Embryonic facial prominence (tissue), 1 donor: ENCODE results near the gene LOXL3.

Source experiments
- DNase-seq: peaks from one replicate; pipeline ENCODE4 v3.0.0-alpha.2; 2016; ENCODE audit errors: extremely low spot score

LOXL3 gene

DNA sequence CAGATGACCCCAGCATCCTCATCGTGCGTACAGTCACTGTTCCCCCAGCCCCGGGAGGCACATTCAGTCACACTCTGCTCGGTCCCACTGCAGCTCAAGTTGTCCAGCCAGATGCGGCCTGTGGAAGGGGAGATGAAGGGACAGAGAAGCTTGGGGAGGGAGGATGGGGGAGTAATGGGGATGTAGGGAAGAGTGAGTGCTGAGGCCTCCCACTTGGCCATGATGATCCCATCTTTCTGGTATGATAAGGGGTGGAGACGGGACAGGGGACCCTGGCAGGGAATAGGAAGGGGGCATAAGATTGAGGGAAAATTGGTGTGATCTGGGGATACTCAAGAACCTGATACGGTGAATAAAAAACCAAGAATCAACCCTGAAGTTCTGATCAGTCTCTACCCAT is 3.5 kb downstream of the LOXL3 start:
- DNase-seq: no peak

DNA sequence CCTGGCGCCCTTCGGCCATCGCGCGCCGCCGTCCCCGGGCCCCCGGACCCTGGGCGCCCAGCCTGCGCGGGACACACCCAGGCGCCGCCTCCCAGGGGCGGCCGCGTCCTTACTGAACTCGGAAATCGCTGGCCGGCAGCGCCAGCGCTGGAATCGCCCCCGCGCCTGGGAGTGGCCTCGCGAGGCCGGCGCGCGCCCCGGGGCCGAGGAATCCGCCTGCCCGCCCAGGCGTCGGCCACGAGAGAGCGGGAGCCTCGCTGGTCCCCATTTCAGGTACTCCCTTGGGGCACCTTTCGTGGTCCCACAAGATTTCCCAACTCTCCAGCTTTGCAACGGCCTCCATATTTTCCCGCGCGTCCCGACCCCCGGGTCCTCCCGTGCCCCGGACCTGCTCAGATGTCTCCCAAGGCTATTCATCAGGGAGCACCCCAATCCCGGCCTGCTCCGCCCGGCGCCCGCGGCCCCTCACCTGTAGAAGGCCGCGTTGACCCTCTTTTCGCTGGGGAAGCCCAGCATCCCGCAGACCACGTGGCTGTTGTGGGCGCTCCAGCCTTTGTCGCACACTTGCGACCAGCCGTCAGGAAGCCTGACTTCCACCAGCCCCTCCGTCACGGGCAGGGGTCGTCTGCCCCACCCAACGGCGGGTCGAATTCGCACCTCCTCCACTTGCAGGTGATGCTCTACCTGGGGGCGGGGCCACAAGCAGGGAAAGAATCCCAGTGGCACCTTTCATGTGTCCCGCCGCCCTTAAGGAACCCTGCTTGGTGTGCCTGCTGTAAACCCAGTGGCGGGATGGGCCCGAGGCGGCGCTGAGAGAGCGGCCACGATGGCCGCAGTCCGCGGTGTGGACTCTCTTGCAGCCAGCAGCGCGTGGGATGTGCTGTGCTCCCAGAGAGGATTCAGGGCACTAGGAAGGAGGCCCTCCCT is 4.6 kb downstream of the LOXL3 start:
- DNase-seq: no peak

DNA sequence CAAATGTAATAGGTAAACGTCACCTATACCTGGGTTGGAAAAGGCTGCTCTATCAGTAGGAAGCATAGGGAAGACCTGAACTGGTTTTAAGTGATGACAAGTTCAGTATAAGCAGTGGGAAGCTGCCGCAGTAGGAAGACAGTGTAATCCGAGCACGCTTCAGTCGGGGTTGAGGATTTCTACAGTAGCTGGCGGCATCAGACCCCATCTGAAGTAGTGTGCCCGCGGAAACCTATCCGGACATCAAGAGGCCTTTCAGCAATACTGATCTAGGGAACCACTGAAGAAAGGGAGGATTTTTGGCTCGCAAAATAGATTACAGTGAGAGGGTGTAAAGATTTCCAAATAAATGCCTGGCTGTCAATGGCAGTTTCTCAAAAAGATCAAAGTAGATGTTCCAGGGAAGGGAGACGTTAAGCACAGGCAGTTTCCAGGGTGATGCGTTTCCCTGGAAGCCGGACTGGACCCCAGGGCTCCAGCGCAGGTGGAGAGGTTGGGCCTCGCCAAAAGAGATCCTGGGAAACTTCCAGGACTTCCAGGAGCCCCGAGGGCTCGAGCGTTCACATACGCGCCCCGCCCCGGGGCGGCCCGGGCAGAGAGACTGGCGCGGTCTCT is 5.3 kb downstream of the LOXL3 start:
- DNase-seq: no peak

DNA sequence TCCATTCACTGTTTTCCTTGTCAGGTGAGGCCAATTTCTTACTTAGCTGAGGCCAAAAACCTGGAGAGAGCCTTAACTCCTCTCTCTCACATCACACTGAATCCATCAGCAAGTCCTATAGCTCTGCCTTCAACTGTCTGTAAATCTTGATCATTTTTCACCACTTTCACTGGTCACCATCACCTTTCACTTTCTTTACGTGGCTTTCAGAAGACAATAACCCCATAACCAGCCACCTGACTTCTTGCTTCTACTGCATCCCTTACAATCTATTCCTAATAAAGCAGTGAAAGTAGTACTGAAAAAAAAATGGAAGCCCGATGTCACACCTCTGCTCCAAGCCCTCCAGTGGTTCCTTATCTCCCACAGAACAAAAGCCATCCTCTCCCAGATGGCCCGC is 7.7 kb downstream of the LOXL3 start:
- no peak for DNase-seq

DNA sequence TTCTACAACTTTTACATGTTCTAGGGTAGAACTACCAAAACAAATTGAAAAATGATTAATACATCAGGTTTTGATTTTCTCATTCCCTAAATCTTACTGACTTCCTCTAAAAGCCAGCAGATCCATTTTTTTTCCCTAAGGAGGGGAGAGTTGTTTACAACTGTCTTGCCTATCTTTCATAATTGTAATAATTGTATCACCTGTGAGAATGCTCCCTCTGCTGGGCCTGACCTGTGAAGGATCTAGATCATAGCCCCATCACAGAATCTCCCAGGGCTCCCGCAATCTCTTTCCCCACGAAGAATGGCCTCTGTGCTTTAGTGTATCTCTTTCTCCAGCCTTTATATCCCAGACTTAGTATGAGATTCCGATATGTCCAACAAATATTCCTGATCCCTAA is 9.1 kb downstream of the LOXL3 start:
- DNase-seq: no peak

DNA sequence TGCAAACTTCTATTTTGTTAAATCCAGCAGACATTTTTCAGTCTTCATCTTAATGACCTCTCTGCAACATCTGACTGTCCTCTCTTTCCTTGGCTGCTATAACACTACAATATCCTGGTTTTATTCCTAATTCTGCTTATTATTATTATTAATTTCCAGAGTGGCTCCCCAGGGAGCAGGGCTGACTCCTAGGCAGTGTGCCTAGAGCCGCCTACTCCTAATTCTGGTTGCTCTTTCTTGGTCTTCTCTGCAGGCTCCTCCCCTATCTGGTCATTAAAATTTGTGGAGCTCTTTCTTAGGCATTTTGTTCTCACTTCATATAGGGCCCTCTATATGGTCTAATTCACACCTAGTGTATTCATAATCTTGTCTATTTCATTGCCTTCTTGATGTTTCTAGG is 10.8 kb downstream of the LOXL3 start:
- no peak for DNase-seq

DNA sequence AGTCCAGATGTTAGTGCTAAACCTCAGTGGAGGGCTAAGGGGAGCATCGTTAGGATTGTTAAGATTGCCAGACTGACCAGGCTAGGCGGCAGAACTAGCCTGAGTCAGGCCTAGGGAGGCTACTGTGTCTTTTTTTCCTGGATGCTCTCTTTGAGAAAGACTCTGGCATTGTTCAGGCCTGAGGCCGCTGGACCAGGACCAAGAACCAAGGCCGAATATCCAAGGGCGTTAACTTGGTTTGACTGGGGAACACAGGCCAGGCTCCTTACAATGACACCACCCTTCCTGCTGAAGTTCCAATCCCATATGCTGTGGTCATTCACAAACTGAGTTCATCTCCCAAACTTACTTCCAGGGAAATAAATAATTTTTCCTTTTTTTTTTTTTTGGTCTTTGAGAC is 13.5 kb downstream of the LOXL3 start:
- DNase-seq: no peak

DNA sequence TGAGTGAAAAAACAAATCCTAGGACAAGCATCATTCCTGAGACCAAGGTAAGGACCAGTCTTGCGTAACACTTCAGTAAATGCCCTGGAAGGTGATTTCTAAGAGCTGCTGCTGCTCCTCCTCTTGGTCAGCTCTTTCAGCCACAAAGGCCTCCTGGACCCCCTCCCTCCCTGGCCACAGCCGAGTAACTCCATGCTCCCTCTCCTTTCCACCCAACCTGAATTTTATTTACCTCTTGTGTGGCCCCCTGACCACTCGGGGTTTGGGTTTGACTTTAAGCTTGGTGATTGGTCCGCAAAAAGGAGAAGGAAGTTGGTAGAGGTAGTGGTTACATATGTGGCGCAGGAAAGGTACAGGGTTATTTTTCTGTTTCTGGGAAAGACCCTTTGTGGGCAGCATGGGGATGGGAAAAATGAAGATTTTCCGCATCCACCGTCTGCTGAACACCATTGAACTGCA is 14.8 kb downstream of the LOXL3 start:
- no peak for DNase-seq

DNA sequence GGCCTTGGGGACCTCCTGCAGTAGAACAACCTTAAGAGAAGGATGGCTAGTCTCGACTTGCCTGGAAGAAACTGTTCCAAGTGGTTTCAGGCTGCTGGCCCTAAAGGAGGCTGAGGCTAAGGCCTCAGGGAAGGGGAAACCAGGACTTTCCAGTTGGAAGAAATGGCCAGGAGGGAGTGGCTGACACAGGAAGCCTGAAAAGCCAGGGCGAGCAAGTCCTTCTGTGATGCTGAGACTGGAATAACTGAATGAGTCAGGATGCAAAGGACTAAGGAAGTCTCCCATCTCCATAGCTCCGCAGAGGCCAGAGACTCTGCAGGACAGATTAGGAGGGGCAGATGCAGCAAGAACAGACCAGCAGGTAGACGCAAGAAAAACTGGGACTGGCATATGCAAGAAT is 16.6 kb downstream of the LOXL3 start:
- DNase-seq: no peak

DNA sequence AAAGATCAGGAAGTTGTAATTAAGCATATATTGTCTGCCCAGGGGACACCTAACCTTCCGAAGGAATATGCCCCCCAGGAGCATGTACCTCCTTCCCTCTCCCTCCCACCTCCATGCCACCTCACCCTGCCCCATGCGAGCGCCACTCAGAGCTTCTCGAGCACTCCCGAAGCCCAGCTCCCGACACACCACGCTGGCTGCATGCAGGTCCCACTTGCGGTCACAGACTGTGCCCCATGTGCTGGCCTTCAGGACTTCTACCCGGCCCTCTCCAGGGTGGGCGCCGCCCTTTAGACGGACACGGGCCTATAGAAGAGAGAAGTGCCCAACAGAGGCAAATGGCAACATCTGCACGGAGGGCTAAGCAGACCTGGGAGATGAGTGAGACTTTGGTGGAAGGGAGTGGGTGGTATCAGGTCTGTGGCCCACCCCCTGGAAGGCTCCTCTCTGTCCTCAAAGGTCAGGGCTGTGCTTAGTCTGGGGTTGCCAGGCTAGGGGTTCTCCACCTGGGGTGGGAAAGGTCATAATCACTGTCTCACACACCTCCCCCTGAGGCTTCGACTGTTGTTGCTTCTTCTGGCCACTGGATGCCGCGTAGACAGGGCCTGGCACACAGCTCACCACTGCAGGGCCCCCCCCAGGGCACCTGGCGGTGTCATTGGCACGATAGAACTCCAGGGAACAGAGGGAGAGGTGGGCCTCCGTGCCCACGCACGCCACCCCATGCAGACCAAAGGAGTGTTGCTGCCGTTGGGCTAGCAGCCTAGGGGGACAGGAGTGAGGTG is 17.4 kb downstream of the LOXL3 start:
- no peak for DNase-seq

DNA sequence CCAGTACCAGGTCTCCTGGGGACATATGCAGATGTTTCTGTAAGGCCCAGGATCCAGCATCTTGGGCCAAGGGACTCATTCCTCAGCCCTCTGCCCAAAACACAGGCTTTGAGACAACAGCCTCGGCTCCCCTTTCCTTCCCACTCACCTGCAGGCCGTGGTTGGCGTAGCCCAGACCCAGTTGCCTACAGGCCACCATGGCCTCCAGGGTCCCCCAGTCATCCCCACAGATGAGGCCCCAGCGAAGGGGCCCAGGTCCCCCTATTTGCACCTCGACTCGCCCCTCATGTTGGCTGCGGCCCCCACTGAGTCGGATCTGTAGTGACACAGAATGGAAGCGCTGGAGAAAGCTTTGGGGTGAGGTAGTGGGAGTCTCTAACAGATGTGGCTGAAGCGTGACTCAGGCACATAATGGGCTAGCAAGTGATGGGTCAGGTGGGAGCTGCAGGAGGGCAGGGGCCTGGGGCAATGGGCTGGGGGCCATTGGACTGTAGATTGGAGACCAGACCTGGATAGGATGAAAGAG is 18.2 kb downstream of the LOXL3 start:
- DNase-seq: no peak

DNA sequence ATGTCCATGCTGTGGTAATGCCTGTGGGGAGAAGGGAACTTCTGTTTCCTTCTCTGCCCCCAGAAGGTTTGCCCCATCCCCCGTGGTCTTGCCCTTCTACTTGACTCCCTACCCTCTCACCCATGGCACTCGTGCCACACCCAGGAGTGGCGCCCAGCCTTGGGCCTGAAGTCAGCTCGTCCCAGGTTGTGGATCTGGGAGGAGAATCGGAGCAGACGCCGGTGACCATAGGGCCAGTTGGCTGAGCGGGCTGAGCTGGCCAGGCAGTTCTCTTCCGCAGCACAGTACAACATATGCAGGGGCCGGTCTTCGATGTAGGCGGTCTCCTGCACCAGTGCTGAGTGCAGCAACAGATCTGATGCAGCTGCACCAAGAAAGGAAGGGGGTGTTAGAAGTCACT is 19.3 kb downstream of the LOXL3 start:
- no peak for DNase-seq

DNA sequence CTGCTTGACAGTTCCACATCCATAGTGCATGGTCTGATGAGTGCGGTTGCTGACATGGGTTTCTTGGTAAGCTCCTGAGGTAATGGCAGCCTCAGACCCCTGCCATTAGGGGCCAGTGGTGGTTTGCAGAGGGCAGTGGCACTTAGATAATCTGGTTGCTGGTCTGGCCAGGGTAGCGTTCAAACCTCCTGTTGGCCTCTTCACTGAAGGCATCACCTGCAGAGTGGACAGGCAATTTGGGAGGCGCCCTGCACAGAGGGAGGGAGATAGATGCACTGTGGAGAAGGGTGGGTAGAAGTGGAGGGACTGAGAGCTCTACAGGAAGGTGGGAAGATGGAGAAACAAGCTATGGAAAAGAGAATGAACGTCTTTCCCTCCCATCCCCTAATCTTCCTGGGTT is 20.3 kb downstream of the LOXL3 start:
- no peak for DNase-seq

DNA sequence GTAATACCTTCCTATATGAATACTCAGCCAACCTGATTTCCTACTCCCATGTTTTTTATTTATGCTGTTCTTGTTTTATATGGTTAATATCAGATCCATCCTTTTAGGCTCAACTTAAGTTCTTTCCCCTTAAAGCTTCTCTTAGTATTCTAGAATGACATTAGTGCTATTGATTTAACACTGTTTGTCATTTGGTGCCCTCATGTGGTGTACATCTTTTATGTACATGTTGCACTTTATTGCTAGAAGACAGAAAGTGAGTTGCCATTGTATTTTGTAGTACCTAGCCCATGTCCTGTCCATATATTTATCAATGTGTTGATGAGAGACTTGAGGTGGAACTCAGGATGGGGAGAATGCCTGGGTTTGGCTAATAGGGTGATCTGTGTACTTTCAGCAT is 21.5 kb downstream of the LOXL3 start:
- no peak for DNase-seq

DNA sequence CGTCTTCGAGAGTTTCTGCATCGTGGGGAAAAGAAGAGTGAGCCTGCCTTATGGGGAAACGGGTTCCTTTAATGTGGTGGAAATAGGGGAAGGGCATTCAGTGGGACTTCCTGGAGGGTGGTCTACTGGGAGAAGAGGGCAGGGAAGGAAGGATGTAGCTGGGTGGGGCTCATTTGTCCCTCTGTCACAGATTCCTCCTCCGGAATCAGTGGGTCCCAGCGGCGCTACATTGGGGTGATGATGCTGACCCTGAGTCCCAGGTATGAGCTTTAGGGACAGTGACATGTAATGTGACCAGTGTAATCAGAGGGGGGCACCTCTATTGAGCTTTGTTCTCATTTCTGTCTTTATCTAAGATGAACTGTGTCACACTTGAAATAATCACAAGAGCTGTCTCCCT is 22.1 kb downstream of the LOXL3 start:
- no peak for DNase-seq

DNA sequence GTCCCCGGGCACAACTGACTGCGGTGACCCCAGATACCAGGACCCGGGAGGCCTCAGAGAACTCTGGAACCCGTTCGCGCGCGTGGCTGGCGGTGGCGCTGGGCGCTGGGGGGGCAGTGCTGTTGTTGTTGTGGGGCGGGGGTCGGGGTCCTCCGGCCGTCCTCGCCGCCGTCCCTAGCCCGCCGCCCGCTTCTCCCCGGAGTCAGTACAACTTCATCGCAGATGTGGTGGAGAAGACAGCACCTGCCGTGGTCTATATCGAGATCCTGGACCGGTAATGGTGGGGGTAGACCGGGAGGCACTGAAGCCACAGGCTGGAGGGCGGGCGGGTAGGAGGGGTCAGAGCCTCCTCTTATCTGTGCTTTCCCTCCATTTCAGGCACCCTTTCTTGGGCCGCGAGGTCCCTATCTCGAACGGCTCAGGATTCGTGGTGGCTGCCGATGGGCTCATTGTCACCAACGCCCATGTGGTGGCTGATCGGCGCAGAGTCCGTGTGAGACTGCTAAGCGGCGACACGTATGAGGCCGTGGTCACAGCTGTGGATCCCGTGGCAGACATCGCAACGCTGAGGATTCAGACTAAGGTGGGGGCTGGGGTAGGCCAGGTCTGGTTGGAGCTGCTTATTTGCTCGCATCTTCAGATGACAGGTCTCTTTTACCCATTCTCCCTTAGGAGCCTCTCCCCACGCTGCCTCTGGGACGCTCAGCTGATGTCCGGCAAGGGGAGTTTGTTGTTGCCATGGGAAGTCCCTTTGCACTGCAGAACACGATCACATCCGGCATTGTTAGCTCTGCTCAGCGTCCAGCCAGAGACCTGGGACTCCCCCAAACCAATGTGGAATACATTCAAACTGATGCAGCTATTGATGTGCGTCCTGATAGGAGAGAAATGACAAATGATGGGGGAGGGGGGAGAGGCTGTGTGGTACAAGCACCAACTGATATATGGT is 23.2 kb downstream of the LOXL3 start:
- DNase-seq: no peak

DNA sequence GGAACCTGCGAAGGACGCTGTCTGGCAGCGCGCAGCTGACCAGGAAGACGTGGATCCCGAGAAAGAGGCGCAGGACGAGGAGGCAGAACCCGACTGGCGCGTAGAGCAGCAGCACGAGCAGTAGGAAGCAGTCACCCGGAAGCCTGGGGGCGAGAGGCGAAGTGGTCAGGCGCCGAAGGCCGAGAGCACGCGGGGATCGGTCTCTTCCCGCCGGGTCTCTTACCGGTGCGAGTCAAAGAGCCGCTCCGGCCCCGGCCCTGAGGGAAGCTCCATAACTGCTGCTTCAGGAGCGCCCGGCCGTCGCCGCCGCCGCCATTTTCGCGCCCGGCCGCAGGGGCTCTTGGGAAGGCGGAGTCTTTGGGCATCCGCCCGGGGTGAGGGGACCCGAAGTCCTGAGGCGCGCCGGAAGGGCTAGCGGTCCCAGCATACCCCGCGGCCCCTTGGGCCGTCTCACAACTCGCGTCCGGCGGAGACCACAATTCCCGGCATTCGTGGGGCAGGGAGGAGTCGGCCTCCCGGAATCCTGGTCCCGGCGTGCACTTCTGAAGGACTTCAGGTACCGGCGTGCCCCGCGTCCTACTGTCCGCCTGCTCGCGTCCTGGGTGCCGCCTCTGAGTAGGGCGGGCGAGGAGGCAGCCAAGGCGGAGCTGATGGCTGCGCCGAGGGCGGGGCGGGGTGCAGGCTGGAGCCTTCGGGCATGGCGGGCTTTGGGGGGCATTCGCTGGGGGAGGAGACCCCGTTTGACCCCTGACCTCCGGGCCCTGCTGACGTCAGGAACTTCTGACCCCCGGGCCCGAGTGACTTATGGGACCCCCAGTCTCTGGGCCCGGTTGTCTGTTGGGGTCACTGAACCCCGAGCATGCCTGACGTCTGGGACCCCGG is 24.1 kb downstream of the LOXL3 start, which contains the start of the genes AUP1 and HTRA2:
Gene AUP1, minus strand, starts transcription at position 350 of the 882 bp plus-strand sequence. Its CDS starts 77 bp downstream, at position 273.
Gene HTRA2, plus strand, starts transcription at position 577 of the 882 bp plus-strand sequence. Its CDS starts 74 bp downstream, at position 651.
- DNase-seq: peak; percentile 87

DNA sequence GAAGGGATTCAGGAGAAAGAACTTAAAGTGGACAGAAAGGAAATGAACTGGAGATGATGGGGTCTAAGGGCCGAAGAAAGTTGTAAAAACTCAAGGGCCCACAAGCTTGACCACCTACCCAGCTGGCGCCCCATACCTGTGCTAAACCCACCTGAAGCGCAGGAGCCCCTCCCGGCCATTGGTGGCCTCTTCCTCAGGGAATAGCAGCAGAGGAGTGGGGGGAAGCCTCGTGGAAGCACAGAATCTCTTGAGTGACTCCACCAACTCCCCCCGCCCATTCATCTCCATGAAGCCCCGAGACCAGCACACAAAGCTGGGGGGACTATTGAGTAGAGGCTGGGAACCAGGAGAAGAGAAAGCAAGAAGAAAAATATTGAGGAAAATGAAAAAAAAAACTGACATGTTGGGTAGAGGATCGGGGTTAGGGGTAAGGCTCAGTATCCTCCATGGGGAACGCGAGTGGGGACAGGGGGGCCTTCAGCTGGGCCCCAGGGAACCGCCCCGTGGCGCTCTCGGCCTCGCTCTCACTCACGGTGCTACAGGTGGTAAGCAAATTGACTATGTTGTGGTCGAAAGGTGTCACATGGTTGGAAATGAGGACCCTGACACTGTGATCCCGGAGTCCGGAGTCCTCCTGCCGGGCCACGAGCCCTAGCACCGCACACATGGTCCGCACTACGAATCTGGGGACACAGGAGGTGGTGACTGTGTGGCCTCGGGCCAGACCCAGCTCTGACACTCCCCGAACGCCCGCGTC is 25.0 kb downstream of the LOXL3 start:
- DNase-seq: no peak

DNA sequence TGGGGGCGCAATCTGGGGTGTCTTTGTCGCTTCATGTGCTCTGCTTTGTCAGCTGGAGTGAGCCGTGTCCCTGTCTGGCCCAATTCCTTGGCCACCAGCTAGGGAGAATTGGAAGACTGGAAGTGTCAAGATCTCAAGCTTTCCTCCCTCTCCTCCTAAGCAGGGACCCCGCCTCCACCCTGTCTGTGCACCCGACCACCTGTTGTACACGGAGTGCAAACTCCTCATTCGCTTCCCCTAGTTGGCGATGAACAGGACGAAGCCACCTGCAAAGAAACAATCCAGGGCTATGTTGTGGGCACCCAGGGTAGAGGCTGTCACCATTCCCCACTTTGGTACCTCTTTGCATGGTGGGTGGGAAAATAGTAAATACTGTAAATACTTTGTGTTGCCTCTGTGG is 26.0 kb downstream of the LOXL3 start:
- no peak for DNase-seq
